Measurements from ENCODE around the gene RNASE7.

The RNASE7 gene

DNA sequence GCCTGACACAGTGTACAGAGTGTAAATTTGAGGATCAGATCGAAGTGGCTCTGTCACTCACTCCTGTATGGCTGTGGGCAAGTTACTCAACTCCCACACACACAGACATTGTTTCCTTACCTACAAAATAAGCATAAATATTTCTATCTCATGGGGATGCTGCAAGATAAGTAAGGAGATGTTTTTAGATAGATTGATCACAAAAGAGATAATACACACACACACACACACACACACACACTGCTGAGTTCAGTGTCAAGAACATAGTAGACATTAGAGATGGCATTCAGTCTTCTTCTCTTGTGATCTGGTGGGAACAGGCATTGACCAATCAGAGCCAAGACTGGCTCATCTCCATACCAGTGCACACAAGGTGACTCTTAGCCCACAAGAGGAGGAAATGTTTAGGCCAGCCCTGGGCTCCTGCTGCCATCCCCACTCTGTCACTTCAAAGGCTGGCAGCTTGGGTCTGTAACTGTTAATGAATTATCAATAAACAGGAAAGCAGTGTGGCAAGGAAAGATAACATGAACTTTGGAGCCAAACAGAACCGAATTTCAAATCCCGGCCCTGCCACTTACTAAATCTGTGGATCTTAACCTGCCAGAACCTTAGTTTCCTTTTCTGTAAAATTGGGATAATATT lies 12.1 kb downstream of the RNASE7 start:
- DNase-seq (ENCODE audit: low read depth) = no peak
- no peak overlapping the region for H3K4me3 ChIP-seq (ENCODE audit: low read length)
- TF ChIP-seq, protein P1, sequence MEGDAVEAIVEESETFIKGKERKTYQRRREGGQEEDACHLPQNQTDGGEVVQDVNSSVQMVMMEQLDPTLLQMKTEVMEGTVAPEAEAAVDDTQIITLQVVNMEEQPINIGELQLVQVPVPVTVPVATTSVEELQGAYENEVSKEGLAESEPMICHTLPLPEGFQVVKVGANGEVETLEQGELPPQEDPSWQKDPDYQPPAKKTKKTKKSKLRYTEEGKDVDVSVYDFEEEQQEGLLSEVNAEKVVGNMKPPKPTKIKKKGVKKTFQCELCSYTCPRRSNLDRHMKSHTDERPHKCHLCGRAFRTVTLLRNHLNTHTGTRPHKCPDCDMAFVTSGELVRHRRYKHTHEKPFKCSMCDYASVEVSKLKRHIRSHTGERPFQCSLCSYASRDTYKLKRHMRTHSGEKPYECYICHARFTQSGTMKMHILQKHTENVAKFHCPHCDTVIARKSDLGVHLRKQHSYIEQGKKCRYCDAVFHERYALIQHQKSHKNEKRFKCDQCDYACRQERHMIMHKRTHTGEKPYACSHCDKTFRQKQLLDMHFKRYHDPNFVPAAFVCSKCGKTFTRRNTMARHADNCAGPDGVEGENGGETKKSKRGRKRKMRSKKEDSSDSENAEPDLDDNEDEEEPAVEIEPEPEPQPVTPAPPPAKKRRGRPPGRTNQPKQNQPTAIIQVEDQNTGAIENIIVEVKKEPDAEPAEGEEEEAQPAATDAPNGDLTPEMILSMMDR (conservative IDR thresholded peaks at IDR 0.05; ENCODE audit: low read length) = no peak

DNA sequence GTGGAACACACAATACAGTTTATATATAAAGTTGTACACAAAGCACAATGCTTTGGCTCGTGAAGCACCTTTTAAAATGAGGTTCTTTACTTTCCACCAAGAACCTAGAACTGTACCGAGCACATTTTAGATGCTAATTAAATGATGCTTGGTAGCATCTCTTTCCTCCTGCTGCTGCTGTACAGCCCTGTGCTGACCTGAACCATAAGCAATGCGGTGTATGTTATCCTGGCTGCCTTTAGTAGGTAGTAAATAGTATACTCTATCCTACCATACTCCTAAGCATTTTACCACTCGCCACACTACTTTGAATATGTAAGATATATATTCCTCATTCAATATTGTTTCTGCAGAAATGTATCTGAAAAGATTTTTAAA lies 12.6 kb downstream of the RNASE7 start:
- no peak for DNase-seq (ENCODE audit: low read depth)
- H3K4me3 ChIP-seq (ENCODE audit: low read length) = no peak overlapping the region
- TF ChIP-seq, protein P1 (conservative IDR thresholded peaks at IDR 0.05; ENCODE audit: low read length) = no peak

DNA sequence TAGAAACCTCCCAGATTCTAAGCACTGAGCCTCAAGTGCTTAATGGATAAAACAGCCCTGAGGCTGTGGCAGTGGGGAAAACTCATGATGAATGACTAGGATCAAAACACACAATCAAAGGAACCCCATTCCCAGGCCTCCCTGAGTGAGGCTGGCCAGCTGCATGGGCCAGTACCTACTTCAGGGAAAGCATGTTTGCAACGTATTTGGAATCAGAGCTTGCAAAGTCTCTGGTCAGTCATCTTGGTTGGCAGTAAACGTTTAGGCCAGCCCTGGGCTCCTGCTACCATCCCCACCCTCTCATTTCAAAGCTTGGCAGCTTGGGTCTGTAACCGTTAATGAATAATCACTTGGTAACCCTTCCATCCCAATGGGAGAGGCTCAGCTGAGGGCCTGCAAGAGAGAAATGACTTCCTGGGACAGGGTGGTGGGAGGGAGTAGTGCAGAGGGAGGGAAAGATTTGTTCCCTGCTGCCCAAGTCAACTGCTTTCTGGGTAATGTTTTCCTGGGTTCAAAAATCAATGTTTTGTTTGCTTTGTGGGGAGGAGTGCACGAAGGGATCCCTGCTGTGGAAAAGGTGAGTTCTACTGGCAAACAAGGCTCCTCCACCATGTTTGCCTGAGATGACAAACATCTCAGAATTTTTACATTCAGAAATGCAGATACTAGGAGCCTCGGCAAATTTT lies 13.4 kb downstream of the RNASE7 start:
- DNase-seq (ENCODE audit: low read depth) = no peak
- TF ChIP-seq, protein P1 (conservative IDR thresholded peaks at IDR 0.05; ENCODE audit: low read length) = no peak
- H3K4me3 ChIP-seq (ENCODE audit: low read length) = no peak overlapping the region

DNA sequence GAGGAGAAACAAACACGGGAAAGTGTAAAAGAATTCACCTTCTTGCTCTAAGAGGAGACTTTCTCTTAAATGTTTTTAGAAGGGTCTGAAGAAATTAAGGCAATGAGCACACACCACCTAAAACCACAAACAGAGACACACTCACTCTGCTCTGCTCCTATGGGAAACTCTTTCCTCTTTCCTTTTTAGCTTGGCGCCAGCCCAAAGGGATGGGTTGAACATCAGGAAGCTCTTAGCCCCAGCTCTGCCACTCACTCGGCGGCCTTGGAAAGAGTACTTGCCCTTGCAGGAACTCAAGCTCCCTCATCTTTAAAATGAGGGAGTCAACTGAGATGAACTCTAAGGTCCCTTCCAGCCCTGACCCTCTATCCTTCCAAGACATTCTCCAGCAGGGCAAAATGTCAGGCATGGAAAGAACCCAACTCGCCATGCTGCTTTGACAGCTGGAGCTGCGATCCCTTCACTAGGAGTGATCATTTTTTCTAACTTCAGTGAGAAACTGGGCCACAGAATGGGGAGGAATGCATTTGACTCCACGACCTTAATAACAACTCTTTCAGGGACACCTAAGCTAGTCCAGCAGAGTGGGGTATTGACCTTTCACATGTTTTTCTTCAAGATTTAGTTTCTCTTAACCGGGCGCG lies 14.5 kb downstream of the RNASE7 start:
- TF ChIP-seq, protein P1 (conservative IDR thresholded peaks at IDR 0.05; ENCODE audit: low read length) = no peak
- DNase-seq (ENCODE audit: low read depth) = peak; percentile 84

DNA sequence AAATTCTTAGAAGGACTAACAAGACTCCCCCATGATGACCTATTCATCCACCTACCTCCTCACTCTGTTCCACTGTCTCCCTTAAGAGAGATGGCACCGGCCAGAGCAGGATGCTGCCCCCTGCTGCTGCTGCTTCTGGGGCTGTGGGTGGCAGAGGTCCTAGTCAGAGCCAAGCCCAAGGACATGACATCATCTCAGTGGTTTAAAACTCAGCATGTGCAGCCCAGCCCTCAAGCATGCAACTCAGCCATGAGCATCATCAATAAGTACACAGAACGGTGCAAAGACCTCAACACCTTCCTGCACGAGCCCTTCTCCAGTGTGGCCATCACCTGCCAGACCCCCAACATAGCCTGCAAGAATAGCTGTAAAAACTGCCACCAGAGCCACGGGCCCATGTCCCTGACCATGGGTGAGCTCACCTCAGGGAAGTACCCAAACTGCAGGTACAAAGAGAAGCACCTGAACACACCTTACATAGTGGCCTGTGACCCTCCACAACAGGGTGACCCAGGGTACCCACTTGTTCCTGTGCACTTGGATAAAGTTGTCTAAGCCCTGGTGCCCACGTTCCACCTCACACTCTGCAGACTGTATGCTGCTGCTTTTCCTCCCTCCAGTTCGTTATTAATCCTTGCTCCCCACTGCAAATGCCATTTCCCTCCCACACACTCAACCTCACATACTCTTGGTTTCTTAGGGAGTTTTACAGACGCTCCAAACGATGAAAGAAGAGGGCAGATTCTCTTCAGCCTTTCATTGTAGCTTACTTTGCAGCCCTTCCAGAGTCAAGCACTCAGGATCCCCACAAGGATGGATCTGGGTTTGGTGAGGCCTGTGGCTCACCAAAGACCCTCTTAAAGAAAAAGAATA lies 15.9 kb downstream of the RNASE7 start, which contains the start of gene RNASE8:
Gene RNASE8 (plus strand): TSS at position 20 of the 873 bp plus-strand sequence. CDS start 71 bp downstream, at position 91.
- no peak within 1 kb of the TSS for H3K4me3 ChIP-seq (ENCODE audit: low read length)
- TF ChIP-seq, protein P1 (conservative IDR thresholded peaks at IDR 0.05; ENCODE audit: low read length) = peak; percentile 25
- peak; percentile 49 for DNase-seq (ENCODE audit: low read depth)

More for the DNA sequence above, 14.5 kb downstream of the RNASE7 start:
- H3K4me3 ChIP-seq (ENCODE audit: low read length) = no peak overlapping the region

DNA sequence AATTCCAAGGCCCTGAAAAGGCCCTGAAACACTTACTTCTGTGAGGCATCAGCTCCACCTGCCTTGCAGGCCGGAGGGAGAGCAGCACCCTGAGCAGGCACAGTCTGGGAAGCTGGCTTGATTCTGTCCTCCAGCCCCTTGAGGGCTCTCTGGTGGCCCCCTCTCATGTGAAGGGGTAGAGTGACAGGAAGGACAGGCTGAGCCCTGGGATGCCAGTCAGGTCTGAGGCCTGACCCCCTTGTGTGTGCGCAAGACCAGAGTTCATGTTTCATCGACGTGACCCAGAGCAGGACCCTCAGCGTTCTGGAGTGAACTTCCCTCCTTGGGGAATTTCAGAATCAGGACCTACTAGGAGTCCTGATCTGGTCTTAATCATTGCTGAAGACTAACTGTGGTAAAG lies 16.7 kb downstream of the RNASE7 start:
- TF ChIP-seq, protein P1 (conservative IDR thresholded peaks at IDR 0.05; ENCODE audit: low read length) = no peak
- H3K4me3 ChIP-seq (ENCODE audit: low read length) = no peak overlapping the region
- no peak for DNase-seq (ENCODE audit: low read depth)

Measured in AG10803 (cell line).